ENCODE results near the gene CDH4. TPM values are rescaled to one million over a fixed set of nuclear protein-coding genes. Genes with fewer than 3 reads are reported as not detected.

Gene CDH4
- total RNA-seq, 2 donors from 2014 or later: 0.07 to 0.94 TPM

- H3K4me1 ChIP-seq: no peaks in the 10 kb centered on the region
- DNase-seq (ENCODE audit: low spot score): no peak
- H3K4me3 ChIP-seq: no peak overlapping the region
- H3K27me3 ChIP-seq: no peaks in the 10 kb centered on the region
- TF ChIP-seq, protein P1, sequence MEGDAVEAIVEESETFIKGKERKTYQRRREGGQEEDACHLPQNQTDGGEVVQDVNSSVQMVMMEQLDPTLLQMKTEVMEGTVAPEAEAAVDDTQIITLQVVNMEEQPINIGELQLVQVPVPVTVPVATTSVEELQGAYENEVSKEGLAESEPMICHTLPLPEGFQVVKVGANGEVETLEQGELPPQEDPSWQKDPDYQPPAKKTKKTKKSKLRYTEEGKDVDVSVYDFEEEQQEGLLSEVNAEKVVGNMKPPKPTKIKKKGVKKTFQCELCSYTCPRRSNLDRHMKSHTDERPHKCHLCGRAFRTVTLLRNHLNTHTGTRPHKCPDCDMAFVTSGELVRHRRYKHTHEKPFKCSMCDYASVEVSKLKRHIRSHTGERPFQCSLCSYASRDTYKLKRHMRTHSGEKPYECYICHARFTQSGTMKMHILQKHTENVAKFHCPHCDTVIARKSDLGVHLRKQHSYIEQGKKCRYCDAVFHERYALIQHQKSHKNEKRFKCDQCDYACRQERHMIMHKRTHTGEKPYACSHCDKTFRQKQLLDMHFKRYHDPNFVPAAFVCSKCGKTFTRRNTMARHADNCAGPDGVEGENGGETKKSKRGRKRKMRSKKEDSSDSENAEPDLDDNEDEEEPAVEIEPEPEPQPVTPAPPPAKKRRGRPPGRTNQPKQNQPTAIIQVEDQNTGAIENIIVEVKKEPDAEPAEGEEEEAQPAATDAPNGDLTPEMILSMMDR (IDR thresholded peaks at IDR 0.05): no peak
- H3K36me3 ChIP-seq: no peaks in the 10 kb centered on the region
- peaks cover 0 to 17% of the 10 kb centered on the region in 2 donors for H3K9me3 ChIP-seq
- no peak overlapping the region for H3K27ac ChIP-seq
Measured at GRCh38 chr20:61601361-61601760, 349.3 kb downstream of the CDH4 start.

DNA sequence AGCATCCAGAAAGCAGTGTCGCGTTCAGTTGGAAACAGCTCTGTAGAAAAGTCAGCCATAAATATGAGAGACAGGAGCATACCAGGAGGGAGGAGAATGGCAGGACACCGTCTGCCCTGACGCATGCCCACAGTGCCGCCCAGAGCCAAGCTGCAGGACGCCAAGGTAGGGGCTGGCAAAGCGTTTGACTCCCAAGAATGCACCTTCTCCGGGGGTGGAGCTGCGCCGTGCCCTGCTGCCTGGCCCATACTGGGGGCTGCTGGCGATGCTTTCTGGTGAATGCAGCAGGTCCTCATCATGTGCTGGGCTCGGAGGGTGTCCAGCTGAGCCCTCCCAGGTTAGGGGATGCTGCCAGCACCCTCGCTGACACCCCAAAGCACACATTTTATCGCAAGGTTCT is 349.8 kb downstream of the CDH4 start:
- Histone ChIP-seq H3K27me3 (no peaks in the 10 kb centered on the region), H3K4me1 (no peaks in the 10 kb centered on the region)
- TF ChIP-seq, protein P1 (IDR thresholded peaks at IDR 0.05): no peak

GRCh38 chr20:61603715-61604114 is 351.7 kb downstream of the CDH4 start:
- no peaks in the 10 kb centered on the region for H3K36me3 ChIP-seq
- no peaks in the 10 kb centered on the region for H3K27me3 ChIP-seq
- H3K4me3 ChIP-seq: no peak overlapping the region
- TF ChIP-seq, protein P1 (IDR thresholded peaks at IDR 0.05): no peak
- peaks cover 0 to 3% of the 10 kb centered on the region in 2 donors for H3K9me3 ChIP-seq
- no peak overlapping the region for H3K27ac ChIP-seq
- no peaks in the 10 kb centered on the region for H3K4me1 ChIP-seq
- no peak for DNase-seq (ENCODE audit: low spot score)

More for the DNA sequence above, 349.8 kb downstream of the CDH4 start:
- Histone ChIP-seq H3K36me3 (no peaks in the 10 kb centered on the region), H3K4me3 (no peak overlapping the region), H3K9me3 (peaks cover 0 to 12% of the 10 kb centered on the region in 2 donors), H3K27ac (no peak overlapping the region)
- DNase-seq (ENCODE audit: low spot score): no peak

DNA sequence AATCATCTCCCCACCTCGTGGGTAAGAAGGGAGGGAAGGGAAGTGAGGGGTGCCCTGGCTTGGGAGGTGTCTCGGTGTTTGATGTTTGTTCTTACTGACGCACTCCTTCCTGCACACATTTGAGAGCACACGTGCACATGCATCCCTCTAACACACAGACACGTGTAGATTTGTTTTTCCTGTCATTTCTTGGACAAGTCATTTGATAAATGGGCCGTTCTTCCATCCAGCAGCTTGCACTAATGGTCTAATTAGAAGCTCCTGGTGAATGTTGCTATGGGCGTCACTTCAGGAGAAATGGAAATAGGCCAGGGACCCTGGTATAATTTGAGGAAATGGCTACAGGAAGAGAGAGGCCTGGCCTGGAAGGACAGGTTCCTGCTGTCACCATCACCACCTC is 352.5 kb downstream of the CDH4 start:
- Histone ChIP-seq H3K4me3 (no peak overlapping the region), H3K36me3 (no peaks in the 10 kb centered on the region), H3K27me3 (no peaks in the 10 kb centered on the region), H3K27ac (no peak overlapping the region), H3K4me1 (no peaks in the 10 kb centered on the region), H3K9me3 (peaks cover 0 to 3% of the 10 kb centered on the region in 2 donors)
- no peak for DNase-seq (ENCODE audit: low spot score)
- TF ChIP-seq, protein P1 (IDR thresholded peaks at IDR 0.05): no peak

DNA sequence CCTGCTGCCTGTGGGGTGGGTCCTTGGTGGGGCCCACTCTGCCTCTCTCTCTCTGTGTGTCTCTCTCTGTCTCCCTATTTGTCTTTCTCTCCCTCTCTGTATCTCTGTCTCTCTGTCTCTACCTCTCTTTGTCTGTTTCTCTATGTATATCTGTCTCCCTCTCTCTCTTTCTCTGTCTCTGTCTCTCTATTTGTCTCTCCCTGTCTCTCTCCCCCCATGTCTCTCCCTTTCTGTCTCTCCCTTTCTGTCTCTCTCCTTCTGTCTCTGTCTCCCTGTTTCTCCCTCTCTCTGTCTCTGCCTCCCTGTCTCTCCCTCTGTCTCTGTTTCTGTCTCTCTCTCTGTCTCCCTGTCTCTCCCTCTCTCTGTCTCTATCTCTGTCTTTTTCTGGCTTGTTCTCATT is 353.2 kb downstream of the CDH4 start:
- Histone ChIP-seq H3K27me3 (no peaks in the 10 kb centered on the region), H3K36me3 (no peaks in the 10 kb centered on the region), H3K27ac (no peak overlapping the region), H3K4me3 (no peak overlapping the region), H3K4me1 (no peaks in the 10 kb centered on the region), H3K9me3 (peaks cover 0 to 3% of the 10 kb centered on the region in 2 donors)
- TF ChIP-seq, protein P1 (IDR thresholded peaks at IDR 0.05): no peak
- no peak for DNase-seq (ENCODE audit: low spot score)

GRCh38 chr20:61605862-61606557 is 353.9 kb downstream of the CDH4 start:
- Histone ChIP-seq H3K4me3 (no peak overlapping the region), H3K27ac (no peak overlapping the region), H3K36me3 (no peaks in the 10 kb centered on the region), H3K4me1 (no peaks in the 10 kb centered on the region), H3K27me3 (no peaks in the 10 kb centered on the region), H3K9me3 (peaks cover 0 to 3% of the 10 kb centered on the region in 2 donors)
- DNase-seq (ENCODE audit: low spot score): no peak
- TF ChIP-seq, protein P1 (IDR thresholded peaks at IDR 0.05): no peak
